ENCODE data around the gene MAGEF1. TPM values are rescaled to one million over a fixed set of nuclear protein-coding genes. Genes with fewer than 3 reads are reported as not detected.
A peak's percentile ranks its signal among the peaks of the same experiment; 100 is the strongest.

The MAGEF1 gene
- total and polyA plus RNA-seq, 2 of the 13 experiments (the other 11 are each of a cell fraction or from before 2014, with no cell fraction given), result 26.0 to 62.4 TPM

GRCh38 chr3:184711493-184712247 is at the start of gene MAGEF1 (continued):
- TF ChIP-seq ZNF142 (CRISPR knock-in tag; IDR thresholded peaks at IDR 0.05), result peak; percentile 86; the same call in 1 of the 2 replicates
- peak; percentile 79 for TF ChIP-seq NR2C2 (CRISPR knock-in tag; IDR thresholded peaks at IDR 0.05; ENCODE audit: borderline replicate concordance)
- peak; percentile 95 for TF ChIP-seq EED (CRISPR knock-in tag; IDR thresholded peaks at IDR 0.05)
- TF ChIP-seq TBX2 (CRISPR knock-in tag; IDR thresholded peaks at IDR 0.05; ENCODE audit: borderline replicate concordance), result peak; percentile 84
- peak; percentile 65 for TF ChIP-seq E2F1 (CRISPR knock-in tag; IDR thresholded peaks at IDR 0.05)
- peak; percentile 95; the same call in 1 of the 2 replicates for TF ChIP-seq NRL (CRISPR knock-in tag; IDR thresholded peaks at IDR 0.05; ENCODE audit: borderline replicate concordance)
- no peak; the same call in 1 of the 2 replicates for TF ChIP-seq REL (CRISPR knock-in tag; conservative IDR thresholded peaks at IDR 0.05)
- no peak for TF ChIP-seq FOXK2 (IDR thresholded peaks at IDR 0.05)
- TF ChIP-seq ZNF720 (CRISPR knock-in tag; IDR thresholded peaks at IDR 0.05), result no peak
- no peak for TF ChIP-seq AGO1 (IDR thresholded peaks at IDR 0.05; ENCODE audit: low read depth, low read length, poor library complexity, severe bottlenecking)
- TF ChIP-seq ATF4 (CRISPR knock-in tag; IDR thresholded peaks at IDR 0.05), result 0 out of 4 replicates have a peak, but pooled peaks of 1 of the 2 experiments have one; percentile 5
- TF ChIP-seq FOXO4 (CRISPR knock-in tag; conservative IDR thresholded peaks at IDR 0.05), result no peak; the same call in 1 of the 2 replicates
- no peak; the same call in none of the 2 replicates for TF ChIP-seq GZF1 (CRISPR knock-in tag; IDR thresholded peaks at IDR 0.05)
- TF ChIP-seq ZUFSP (CRISPR knock-in tag; IDR thresholded peaks at IDR 0.05; ENCODE audit: borderline replicate concordance), result no peak
